Activated T-helper 1 cell treated with Interleukin-2 at 50 U/mL for 16 hours (primary cell): ENCODE data around the gene TRIM56.
A peak's percentile ranks its signal among the peaks of the same experiment; 100 is the strongest.
"Not testable (repeated sequence)": the region's sequence is repeated elsewhere in the genome, so short reads cannot be mapped to it uniquely, and the experiment has no call there.

Source experiments
- DNase-seq: peaks from one replicate; pipeline ENCODE4 v3.0.0-alpha.2; 2020; ENCODE audit warnings: low read depth

Gene TRIM56

GRCh38 chr7:101085162-101085964, at the start of gene TRIM56:
Gene TRIM56, plus strand, starts transcription at chr7:101085481. Its CDS starts 1,832 bp downstream, at chr7:101087313.
- peak; percentile 63 for DNase-seq

DNA sequence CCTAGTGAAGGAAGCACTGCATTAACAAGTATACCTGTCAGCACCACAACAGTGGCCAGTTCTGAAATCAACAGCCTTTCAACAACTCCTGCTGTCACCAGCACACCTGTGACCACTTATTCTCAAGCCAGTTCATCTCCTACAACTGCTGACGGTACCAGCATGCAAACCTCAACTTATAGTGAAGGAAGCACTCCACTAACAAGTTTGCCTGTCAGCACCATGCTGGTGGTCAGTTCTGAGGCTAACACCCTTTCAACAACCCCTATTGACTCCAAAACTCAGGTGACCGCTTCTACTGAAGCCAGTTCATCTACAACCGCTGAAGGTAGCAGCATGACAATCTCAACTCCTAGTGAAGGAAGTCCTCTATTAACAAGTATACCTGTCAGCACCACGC, 49.3 kb upstream of the TRIM56 start:
- no peak for DNase-seq

GRCh38 chr7:101041283-101041682, 44.0 kb upstream of the TRIM56 start:
- DNase-seq, result not testable (repeated sequence)

GRCh38 chr7:101058355-101058754, 26.9 kb upstream of the TRIM56 start:
- peak; percentile 9 for DNase-seq

DNA sequence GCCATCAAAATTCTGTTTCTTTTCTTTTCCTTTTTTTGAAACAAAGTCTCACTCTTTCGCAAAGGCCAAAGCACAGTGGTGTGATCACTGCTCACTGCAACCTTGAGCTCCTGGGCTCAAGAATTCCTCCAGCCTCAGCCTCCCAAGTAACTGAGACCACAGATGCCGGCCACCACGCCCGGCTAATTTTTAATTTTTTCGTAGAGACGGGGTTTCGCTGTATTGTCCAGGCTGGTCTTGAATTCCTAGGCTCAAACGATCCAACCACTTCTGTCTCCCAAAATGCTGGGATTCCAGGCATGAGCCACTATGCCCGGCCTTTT, 25.7 kb upstream of the TRIM56 start:
- DNase-seq, result no peak

DNA sequence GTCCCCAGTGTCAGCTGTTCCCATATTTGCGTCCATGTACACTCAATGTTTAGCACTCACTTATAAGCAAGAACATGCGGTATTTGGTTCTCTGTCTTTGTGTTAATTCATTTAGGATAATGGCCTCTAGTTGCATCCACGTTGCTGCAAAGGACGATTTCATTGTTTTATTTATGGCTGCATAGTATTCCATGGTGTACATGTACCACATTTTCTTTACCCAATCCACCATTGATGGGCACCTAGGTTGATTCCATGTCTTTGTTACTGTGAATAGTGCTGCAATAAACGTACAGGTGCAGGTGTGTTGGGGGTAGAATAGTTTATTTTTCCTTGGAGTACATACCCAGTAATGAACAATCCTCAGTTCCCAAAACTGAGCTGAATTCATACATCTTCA, 24.3 kb upstream of the TRIM56 start:
- DNase-seq, result no peak

- DNase-seq, result not testable (repeated sequence)
These were observed 21.1 kb upstream of the TRIM56 start for GRCh38 chr7:101064176-101064550.

GRCh38 chr7:101065162-101065561, 20.1 kb upstream of the TRIM56 start:
- not testable (repeated sequence) for DNase-seq

DNA sequence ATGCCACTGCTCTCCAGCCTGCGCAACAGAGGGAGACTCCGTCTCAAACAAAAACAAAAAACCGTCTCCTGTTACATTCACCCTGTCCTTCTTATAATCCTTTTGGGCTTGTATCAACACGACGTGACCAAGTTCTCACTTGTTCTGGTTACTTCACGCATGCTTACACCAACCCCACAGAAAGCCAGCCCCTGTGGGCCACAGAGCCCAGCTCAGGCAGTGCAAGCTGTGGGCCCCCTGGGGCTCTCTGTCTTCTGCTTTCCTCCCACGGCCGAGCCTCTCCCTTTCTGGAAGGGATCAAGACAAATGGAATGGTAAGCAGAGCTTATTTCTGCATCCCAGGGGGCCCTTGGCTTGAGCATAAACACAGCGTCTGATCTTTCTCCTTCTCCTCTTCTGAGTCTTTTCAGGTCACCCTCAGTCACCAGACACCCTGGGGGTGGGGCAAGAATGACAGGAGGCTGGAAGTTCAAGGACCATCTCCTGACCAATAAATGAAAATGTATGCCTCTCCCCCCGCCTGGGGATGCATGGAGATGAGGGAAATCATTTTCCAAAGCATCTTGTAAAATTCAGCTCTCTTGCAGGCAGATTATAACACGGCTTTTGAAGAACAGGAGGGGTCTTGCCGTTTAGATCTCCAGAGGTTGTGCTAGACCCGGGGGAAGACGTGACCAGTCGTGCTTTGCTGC, 19.0 kb upstream of the TRIM56 start:
- DNase-seq, result no peak

- DNase-seq, result no peak
These were observed 18.5 kb upstream of the TRIM56 start for GRCh38 chr7:101066833-101067177.

DNA sequence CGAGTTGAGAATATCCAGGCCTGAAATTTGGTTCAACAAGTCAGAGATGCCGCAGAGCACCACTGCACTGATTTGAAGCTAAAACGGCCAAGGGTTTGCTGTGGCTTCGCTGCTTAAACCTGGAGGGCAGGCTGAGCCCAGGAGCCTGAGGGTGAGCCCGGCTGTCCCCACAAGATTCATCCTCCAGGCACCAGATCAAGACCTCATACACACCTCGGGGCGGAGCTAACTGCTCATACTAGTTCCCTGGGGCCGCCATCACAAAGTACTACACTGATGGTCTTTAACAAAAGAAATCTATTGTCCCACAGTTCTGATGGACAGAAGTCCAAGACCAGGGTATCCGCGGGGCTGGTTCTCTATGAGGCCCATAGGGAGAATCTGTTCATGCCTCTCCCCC, 16.9 kb upstream of the TRIM56 start:
- DNase-seq, result no peak

- not testable (repeated sequence) for DNase-seq
These were observed 13.7 kb upstream of the TRIM56 start for GRCh38 chr7:101071362-101072104.

- DNase-seq, result no peak
These were observed 9.6 kb upstream of the TRIM56 start for GRCh38 chr7:101075646-101076045.

DNA sequence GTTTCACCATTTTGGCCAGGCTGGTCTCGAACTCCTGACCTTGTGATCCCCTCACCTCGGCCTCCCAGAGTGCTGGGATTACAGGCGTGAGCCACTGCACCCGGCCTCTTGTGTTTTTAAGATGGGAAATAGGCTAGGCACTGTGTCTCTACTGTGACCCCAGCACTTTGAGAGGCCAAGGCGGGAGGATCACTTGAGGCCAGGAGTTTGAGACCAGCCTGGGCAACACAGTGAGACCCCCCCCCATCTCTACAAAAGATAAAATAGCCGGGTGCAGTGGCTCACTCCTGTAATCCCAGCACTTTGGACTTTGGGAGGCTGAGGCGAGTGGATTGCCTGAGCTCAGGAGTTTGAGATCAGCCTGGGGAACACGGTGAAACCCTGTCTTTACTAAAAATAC, 9.1 kb upstream of the TRIM56 start:
- DNase-seq, result not testable (repeated sequence)

GRCh38 chr7:101077303-101078086, 7.8 kb upstream of the TRIM56 start:
- DNase-seq, result peak; percentile 69

DNA sequence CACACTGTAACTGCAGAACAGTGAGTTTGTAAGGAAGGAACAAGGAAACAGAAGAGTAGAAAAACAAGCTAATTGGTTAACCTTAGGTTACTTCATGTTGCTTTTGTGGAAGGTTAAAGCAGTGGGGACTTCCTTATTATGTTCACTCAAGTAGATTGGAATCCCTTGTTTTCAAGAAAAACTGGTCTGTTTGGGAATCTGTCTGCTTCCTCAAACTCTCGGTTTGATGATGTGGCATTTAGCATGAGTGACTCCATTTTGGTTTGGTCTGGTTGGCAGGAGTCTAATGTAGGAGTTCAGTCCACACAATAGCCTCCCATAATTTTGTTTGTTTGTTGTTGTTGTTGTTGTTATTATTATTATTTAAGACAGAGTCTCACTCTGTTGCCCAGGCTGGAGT, 3.8 kb upstream of the TRIM56 start:
- no peak for DNase-seq

DNA sequence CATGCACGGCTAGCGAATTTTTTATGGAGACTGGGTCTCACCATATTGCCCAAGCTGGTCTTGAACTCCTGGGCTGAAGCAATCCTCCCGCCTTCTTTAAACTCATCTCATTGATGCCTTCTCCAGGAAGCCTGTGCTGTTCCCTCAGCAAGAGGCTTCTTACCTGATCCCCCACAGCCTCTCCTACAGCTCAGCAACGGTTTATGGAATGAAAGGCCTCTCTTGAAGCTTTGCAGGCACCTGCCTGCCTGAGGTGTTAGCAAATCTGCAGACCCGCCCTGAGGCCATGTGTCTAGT, 468 bp upstream of the TRIM56 start:
- no peak for DNase-seq

GRCh38 chr7:101087334-101088068, 2.2 kb downstream of the TRIM56 start:
- no peak for DNase-seq

DNA sequence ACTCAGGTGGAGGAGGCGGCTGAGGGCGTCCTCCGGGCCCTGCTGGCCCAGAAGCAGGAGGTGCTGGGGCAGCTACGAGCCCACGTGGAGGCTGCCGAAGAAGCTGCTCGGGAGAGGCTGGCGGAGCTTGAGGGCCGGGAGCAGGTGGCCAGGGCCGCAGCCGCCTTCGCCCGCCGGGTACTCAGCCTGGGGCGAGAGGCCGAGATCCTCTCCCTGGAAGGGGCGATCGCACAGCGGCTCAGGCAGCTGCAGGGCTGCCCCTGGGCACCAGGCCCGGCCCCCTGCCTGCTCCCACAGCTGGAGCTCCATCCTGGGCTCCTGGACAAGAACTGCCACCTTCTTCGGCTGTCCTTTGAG, 2.8 kb downstream of the TRIM56 start:
- no peak for DNase-seq

DNA sequence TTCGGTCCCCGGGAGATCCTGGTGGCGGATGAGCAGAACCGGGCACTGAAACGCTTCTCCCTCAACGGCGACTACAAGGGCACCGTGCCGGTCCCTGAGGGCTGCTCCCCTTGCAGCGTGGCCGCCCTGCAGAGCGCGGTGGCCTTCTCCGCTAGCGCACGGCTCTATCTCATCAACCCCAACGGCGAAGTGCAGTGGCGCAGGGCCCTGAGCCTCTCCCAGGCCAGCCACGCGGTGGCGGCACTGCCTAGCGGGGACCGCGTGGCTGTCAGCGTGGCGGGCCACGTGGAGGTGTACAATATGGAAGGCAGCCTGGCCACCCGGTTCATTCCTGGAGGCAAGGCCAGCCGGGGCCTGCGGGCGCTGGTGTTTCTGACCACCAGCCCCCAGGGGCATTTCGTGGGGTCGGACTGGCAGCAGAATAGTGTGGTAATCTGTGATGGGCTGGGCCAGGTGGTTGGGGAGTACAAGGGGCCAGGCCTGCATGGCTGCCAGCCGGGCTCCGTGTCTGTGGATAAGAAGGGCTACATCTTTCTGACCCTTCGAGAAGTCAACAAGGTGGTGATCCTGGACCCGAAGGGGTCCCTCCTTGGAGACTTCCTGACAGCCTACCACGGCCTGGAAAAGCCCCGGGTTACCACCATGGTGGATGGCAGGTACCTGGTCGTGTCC, 3.7 kb downstream of the TRIM56 start:
- DNase-seq, result no peak

- DNase-seq, result no peak
These were observed 4.6 kb downstream of the TRIM56 start for GRCh38 chr7:101089876-101090275.
